HG02938 (cell line): ENCODE data around the gene TDRD10.

ENCODE experiments used
- ATAC-seq: cut with Tn5 transposase; IDR thresholded peaks from one replicate; pipeline ENCODE4 v1.9.1; 2021; ENCODE audit warnings: mild to moderate bottlenecking, moderate library complexity; ENCODE audit not compliant: unreplicated experiment

Gene TDRD10

DNA sequence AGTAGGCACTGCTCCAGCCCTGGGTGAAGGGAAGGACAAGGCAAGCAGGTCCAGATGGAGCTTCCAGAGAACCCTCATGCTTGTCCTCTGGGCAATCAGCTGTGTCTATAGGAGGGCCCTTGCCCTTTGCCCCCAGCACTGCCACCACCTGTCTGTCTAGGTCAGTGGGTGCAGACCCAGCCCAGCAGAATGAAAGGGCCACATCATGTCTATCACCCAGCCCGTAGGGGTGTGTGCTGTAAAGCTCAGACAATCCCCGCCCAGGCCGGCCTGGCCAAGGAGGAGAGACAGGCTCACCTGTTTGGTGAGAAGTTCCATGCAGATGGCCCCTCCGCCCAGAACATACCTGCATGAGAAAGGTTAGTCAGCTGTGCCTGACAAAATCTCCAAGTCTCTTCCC is 49.5 kb downstream of the TDRD10 start:
- no peak for ATAC-seq

DNA sequence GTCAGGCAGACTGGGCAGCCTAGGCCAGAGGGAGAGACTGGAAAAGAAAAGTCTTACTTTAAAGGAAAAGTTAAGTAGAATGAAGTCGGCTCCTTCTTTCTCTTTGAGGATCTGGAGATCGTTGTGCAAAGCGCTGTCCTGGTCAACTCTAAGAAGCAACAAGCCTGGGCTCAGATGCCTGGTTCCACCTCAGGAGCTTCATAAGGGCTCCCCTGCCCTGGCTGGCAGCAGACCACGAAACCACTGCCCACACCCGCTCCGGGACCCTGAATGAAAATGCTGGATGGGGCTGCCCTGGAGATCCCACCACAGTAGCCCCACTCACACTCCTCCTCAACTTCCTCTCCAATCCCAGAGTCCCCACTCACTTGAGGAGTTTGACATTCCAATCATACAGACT is 50.0 kb downstream of the TDRD10 start:
- no peak for ATAC-seq

DNA sequence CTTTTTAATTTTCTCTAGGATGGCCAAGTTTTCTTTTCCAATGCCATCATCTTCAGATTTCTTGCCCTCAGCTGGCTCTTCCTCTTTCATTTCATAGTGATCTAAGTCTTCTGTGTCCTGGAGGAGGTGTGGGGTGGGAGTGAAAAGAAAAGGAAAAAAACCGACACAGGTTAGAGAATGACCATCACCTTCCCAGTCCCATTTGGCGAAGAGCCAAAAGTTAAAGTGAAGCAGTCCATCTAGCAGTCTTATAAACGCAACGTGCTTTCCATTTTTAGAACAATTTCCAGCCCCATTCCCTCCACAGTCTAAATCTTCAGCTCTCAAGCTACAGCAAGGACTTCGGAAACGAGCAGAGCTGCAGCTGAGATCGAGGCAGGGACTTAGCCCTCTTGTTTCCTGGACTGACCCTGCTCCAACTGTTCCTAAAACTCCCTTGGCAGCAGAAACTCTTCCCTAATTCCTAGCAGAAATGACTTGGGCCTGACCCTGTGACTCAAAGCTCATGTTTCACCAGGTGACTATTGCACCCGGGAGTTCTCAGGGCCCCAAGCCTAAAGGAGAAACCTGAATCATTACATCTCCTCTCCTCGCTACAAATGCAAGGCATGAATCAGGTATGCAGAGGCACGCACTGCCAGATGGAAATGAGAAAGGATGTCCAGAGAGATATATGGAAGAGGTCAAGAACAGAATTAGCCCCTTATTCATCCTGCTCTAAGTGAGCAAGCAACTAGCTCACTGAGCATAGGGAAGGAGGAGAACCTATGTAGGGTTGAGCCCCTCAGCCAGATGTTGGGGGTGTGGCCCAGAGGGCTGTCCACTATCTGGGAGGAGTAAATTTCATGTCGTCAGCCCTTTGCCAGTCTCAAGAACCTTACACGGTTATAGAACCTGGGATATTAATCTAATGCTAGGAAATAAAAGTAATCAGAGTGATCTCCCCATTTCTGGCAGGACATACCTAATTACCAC is 51.3 kb downstream of the TDRD10 start:
- no peak for ATAC-seq

DNA sequence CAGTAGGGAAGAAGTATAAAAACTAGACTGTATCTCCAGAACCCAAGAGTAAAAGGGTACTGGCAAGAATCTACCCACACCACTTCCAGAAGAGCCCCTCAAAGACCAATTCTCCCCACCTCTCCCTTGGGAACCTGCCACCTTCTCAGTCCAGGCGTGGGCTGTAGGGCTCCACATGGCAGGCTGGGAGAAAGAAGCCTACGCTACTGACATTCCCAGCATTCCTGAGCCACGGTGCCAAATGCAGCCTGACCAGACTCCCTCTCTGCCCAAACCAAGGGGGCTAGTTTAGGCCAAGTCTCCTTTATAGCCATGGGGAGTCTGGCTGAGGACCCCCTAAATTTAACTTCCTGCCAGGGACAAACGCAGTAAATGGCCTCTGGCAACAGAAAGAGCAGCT is 54.4 kb downstream of the TDRD10 start:
- ATAC-seq = no peak

DNA sequence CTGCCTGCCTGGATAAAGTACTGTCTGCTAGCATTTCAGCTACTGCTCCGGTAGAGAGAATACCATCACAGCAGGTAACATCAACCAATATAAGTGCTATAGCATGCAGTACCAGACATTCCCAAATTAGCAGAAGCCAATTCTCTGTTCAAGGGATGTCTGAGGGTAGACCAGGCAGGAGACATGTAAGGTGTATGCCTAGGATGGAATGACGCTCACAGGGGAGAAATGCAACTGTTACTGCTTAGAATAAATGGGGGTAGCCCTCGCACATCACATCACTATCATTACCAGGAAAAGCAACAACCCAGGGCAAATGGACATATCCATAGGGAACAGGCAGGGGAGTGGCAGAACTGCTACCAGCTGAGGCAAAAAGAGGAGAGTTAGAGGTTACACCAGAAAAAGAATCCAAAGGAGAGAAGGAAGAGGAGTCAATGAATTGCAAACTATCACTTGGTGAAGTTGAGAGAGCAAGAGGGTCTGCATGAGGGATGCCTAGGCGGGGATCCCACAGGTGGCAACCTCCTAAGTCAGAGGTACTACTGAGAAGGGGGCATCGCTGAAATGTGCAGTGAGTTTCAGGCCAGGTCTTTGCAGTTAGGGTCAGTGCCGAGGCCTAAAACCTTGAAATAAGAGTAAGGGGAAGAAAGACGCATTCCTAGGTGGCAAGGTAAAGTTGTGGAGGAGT is 55.4 kb downstream of the TDRD10 start:
- ATAC-seq = no peak

DNA sequence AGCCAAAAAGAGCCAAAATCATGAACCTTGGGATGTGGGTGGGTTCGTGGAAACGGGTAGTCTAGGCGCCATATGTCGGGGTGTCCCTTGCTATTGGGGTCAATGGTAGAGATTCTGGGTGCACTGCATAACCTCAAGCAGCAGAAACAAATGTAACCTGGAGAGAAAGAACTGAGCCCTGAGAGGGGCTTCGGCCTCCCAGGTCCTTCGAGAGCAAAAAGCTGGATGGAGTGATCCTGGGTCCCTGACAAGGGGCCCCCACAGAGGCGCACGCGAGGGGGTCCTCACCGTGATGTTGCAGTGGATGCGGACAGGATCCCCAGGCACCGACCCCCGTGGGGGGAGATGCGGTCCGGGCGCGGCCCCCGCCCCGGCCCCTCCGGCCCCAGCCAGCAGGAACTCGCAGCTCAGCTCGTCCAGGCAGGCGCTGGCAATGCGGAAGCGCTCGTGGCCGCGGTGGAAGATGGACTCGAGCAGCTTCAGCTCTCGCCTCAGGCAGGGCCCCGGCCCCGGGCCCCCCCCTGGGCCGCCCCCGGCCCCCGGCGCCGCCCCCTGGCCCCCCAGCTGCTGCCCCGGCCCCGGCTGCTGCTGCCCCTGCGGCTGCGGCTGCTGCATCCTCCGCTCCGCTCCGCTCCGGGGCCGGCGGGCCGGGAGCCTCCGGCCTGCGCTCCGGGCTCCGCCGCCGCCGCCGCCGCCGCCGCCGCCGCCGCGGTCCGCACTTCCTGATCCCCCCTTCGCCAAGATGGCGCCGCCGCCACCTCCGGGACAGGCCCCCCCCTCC is 56.1 kb downstream of the TDRD10 start, which contains the start of gene UBE2Q1:
Gene UBE2Q1, minus strand, starts transcription at position 724 of the 781 bp plus-strand sequence. Its CDS starts 109 bp downstream, at position 615.
- ATAC-seq = no peak

DNA sequence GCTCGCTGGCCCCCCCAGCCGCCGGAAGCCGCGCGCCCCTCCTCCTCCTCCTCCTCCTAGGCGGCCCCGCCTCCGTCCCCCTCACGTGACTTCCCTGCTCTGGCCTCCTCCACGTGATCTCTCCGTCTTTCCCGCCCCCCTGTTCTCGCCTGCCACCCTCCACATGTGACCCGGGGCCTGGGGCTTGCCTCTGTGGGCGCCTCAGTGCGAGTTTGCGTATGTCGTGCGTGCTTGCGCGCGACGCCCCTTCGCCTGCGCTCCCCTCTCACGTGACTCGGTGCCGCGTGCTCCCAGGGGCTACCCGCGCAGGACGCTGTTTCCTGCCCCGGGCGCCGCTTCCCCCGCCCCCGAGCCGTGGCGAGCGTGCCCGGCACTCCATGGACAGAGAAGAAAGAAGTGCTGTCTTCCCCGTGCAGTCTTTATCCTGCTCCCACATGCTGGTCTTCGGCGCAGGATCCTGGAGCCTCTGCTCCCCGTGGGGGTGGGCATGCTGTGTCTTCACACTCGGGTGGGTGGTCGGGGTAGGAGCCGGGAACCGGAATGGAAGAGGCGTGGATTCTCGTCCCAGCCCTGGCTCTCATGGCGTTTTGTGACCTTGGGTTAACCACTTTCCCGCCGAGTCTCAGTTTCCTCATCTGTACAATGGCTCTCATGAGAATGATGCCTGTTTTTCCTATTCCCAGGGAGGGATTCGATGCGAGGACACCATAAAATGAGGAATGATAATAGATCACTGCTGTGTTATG is 56.9 kb downstream of the TDRD10 start:
- ATAC-seq = peak; percentile 88

DNA sequence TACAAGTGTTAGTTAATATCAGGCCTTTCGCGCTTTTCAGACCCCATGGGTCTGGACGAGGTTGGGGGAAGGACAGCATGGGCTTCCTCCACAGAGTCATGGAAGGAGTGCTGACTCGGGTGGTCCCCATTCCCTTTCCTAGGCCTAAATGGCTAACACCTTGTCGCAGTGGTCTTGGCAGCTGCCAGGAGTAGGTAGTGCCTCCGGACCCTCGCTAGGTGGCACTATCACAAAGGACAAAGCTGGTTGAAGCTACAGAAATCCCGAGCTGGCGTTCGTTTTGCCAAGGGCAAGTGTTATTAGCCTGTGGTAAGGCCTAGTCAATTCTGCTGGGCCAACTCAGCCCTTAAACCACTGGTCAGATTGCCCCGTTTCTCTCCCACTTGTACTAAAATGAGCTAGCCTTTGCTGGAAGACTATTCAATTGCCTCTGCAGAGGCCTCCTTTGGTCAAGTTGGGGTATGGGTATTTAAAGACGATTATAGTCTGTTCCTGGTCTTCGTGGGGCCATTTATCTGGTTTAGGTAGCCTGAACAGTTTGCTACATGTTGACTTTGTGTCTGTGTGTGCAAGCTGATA is 57.5 kb downstream of the TDRD10 start:
- peak; percentile 39 for ATAC-seq

DNA sequence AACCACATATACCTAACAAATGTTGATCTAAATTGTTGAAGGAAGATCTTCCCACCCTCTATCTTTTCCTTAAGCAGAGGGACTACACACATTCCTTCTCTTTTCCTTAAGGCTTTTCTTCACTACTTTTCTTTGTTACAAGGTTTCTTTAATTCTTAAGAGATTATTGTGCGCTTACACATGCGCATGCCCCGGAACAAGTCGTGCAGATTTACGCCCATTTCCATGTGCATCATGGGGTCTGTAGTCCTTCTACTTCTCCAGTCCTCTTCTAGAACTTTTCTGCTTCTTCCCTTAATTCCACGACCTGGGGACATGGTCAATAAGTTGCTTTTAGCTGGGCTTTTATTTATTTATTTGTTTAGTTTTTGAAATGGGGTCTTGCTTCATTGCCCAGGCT is 63.9 kb downstream of the TDRD10 start:
- no peak for ATAC-seq

DNA sequence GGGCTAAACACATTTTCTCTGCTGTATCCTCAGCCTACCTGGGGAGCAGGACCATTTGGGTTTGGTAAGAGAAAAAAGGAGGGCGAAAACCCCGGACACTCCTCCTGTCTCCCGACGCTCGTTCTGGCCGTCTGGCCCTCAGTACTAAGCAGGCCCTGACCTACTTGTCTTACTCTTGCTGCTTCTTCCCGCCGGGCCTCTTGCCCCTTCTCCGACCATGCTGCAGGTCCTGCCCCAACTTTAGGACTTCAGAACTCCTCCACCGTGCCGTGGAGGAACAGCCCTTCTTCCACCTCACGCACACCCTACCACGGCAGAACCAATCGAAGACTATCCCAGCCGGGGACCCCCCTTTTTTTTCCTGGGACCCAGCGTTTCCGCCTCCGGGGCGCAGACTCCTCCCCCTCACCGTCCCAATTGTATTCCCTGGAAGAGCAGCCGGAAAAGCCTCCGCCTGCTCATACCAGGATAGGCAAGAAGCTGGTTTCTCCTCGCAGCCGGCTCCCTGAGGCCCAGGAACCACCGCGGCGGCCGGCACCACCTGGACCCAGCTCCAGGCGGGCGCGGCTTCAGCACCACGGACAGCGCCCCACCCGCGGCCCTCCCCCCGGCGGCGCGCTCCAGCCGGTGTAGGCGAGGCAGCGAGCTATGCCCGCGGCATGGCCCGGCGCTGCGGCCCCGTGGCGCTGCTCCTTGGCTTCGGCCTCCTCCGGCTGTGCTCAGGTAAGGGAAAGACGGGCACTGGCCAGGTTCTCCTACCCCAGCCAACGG is 65.6 kb downstream of the TDRD10 start, which contains the start of gene CHRNB2:
Gene CHRNB2, plus strand, starts transcription at position 393 of the 771 bp plus-strand sequence. Its CDS starts 267 bp downstream, at position 660.
- no peak for ATAC-seq

DNA sequence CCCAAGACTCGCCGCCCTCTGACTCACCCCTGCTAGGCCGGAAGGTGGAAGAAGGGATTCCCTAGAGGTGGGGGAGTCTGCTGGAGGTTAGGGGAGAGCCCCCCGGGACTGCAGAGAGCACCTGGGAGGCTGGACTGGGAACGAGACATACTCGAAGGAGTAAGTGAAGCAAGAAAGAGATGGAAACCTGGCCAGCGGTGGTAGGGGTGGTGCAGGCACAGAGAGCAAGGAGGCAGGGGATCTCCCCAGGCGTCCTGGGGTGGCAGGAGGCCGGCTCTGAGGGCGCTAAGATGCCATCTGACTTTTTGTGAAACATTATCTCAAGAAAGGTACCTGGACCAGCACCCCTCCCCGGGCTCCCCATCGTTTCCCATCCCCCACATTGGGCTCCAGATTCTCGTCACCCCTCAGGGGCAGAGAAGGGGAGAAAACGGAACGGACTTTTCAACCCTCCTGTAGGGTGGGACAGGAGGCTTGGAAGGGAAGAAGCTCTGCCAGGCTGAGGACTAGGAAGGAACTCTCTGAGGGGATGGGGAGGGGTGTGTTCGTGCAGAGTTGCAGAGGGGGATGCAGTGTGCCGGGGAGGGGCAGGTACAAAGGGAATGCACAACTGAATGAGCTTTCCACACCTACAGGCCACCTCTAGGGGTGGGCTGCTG is 66.3 kb downstream of the TDRD10 start:
- ATAC-seq = no peak

DNA sequence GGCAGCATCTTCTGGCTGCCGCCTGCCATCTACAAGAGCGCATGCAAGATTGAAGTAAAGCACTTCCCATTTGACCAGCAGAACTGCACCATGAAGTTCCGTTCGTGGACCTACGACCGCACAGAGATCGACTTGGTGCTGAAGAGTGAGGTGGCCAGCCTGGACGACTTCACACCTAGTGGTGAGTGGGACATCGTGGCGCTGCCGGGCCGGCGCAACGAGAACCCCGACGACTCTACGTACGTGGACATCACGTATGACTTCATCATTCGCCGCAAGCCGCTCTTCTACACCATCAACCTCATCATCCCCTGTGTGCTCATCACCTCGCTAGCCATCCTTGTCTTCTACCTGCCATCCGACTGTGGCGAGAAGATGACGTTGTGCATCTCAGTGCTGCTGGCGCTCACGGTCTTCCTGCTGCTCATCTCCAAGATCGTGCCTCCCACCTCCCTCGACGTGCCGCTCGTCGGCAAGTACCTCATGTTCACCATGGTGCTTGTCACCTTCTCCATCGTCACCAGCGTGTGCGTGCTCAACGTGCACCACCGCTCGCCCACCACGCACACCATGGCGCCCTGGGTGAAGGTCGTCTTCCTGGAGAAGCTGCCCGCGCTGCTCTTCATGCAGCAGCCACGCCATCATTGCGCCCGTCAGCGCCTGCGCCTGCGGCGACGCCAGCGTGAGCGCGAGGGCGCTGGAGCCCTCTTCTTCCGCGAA is 69.4 kb downstream of the TDRD10 start:
- no peak for ATAC-seq

DNA sequence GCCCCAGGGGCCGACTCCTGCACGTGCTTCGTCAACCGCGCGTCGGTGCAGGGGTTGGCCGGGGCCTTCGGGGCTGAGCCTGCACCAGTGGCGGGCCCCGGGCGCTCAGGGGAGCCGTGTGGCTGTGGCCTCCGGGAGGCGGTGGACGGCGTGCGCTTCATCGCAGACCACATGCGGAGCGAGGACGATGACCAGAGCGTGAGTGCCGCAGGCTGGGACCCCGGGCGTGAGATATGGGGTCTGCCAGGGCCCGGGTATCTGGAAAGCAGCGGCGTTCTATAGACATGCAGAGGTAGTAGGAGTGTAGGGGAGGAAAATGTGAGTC is 69.9 kb downstream of the TDRD10 start:
- ATAC-seq = no peak

DNA sequence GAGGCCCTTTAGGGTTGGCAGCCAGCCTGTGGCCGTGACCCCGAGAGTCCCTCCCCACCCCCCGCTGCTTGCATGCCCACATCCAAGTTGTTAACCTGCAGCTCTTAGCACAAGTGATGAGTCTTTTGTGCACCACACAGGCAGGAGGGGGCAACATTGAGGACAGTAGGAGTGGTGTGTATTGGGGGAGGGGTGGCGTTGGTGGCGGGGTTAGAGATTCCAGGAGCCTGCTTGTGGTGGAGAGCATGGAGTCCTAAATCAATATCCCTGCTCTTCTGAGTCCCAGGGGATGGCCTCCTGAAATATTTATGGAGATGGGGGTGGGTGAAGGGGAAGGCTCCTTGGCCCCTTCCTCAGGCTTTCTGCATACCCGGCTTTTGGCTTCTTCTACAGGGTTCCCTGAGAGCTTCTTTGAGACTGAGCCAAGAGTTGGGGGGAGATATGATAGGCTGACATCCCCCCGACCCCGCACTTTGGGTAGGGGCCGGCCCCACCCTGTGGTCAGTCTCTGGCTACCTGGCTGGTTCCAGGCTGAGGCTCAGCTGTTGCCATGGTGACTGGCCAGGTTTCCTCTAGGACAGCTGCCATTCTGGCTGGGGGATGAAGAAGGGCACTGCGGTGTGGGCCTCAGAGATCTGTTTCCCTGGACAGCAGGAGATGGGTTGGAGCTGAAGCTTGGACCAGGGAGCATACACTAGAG is 70.6 kb downstream of the TDRD10 start:
- ATAC-seq = no peak

DNA sequence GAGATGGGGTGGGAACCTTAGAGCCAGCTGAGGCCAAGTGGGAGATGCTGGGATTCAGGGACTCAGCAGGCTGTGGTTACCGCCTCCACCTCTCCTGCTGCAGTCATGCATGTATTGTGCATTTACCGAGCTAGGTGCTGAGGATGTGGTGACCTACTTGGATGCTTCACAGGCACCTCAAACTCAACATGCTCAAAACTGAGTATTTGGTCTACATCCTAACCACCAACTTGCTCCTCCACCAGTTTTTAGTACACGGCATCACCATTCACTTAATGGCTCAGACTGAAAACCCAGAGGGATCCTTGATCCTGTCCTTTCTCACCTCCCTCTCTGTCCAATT is 71.1 kb downstream of the TDRD10 start:
- no peak for ATAC-seq

DNA sequence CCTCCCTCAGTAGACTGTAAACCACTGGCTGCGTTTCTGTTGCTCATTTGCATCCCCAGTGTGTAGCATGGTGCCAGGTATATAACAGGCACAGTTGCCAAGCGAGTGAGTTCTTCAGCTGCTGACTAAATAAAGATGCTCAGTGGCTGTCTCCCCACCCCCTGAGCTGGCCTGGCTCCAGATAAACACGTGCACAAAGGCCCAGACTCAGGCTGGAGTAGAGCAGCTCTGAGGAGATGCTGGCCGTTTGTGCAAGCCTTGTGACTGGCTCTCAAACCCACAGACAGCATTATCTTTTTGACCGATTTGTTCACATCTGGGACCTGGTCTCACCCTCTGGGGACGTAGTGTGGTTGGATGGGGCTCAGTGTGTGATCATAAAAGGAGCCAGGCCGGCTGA is 72.7 kb downstream of the TDRD10 start:
- ATAC-seq = no peak

DNA sequence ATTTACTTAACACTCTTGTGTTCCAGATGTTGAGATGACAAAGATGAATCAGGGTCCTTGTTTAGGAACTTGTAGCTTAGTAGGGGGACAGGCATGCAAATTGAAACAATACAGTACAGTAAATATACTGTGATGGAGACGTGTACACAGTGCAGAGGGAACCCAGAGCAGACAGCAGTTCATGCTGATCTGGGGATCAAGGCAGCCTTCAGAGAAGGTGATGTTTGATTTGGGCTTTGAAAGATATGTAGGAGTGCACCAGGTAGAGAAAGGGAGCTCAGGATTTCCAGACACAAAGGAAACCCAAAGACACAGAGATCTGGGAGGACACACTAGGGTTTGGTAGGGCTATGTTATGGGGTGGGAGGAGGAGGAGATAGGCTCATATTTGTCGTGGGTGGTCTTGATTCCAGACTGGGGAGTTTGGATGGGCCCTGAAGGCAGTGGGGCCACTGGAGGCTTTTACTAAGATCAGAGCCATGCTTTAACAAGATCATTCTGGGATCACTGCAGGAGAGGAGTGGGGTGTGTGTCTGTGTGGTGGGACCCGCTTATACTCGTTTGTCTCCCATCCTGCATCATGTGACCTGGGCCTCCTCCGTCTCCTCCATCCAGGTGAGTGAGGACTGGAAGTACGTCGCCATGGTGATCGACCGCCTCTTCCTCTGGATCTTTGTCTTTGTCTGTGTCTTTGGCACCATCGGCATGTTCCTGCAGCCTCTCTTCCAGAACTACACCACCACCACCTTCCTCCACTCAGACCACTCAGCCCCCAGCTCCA is 73.3 kb downstream of the TDRD10 start:
- ATAC-seq = no peak
